ENCODE measurements around the gene NR1H2. TPM values are rescaled to one million over a fixed set of nuclear protein-coding genes. Genes with fewer than 3 reads are reported as not detected.
A peak's percentile ranks its signal among the peaks of the same experiment; 100 is the strongest.

Gene NR1H2
- total RNA-seq, 1 donor, result 113 TPM

GRCh38 chr19:50379602-50380001 lies 3.3 kb downstream of the NR1H2 start:
- H3K27me3 ChIP-seq (ENCODE audit: insufficient read depth, low read length), result no peaks in the 10 kb centered on the region
- no peak overlapping the region for H3K4me2 ChIP-seq (ENCODE audit: insufficient read depth, low read length)
- H3K4me3 ChIP-seq (ENCODE audit: insufficient read depth, low read length), result no peak overlapping the region
- no peak overlapping the region for H3K27ac ChIP-seq (ENCODE audit: low read depth, low read length)
- DNase-seq (ENCODE audit: insufficient read length, low spot score, missing footprints), result no peak
- no peak for TF ChIP-seq CTCF (IDR thresholded peaks at IDR 0.05; ENCODE audit: extremely low read depth, low read depth, low read length)
- H2AFZ ChIP-seq (ENCODE audit: low read length), result no peak overlapping the region
- H4K20me1 ChIP-seq (ENCODE audit: insufficient read depth, low read length), result peaks cover 18% of the 10 kb centered on the region
- peaks cover 50% of the 10 kb centered on the region for H3K36me3 ChIP-seq (ENCODE audit: insufficient read depth, low read length)
- peaks cover 5% of the 10 kb centered on the region for H3K79me2 ChIP-seq (ENCODE audit: insufficient read depth, low read length)
- H3K9me3 ChIP-seq (ENCODE audit: low read depth, low read length), result no peaks in the 10 kb centered on the region
- peaks cover 8% of the 10 kb centered on the region for H3K4me1 ChIP-seq (ENCODE audit: insufficient read depth, low read length)

GRCh38 chr19:50380137-50380536 lies 3.9 kb downstream of the NR1H2 start:
- Histone ChIP-seq H3K4me1 (ENCODE audit: insufficient read depth, low read length) (peaks cover 14% of the 10 kb centered on the region), H2AFZ (ENCODE audit: low read length) (no peak overlapping the region), H3K79me2 (ENCODE audit: insufficient read depth, low read length) (peaks cover 7% of the 10 kb centered on the region), H3K36me3 (ENCODE audit: insufficient read depth, low read length) (peaks cover 50% of the 10 kb centered on the region), H3K4me2 (ENCODE audit: insufficient read depth, low read length) (no peak overlapping the region), H3K27ac (ENCODE audit: low read depth, low read length) (no peak overlapping the region), H3K27me3 (ENCODE audit: insufficient read depth, low read length) (no peaks in the 10 kb centered on the region), H4K20me1 (ENCODE audit: insufficient read depth, low read length) (peaks cover 18% of the 10 kb centered on the region), H3K4me3 (ENCODE audit: insufficient read depth, low read length) (no peak overlapping the region), H3K9me3 (ENCODE audit: low read depth, low read length) (no peaks in the 10 kb centered on the region)
- no peak for TF ChIP-seq CTCF (IDR thresholded peaks at IDR 0.05; ENCODE audit: extremely low read depth, low read depth, low read length)
- no peak for DNase-seq (ENCODE audit: insufficient read length, low spot score, missing footprints)

GRCh38 chr19:50380751-50381151 lies 4.5 kb downstream of the NR1H2 start:
- Histone ChIP-seq H2AFZ (ENCODE audit: low read length) (no peak overlapping the region), H4K20me1 (ENCODE audit: insufficient read depth, low read length) (peaks cover 18% of the 10 kb centered on the region), H3K4me2 (ENCODE audit: insufficient read depth, low read length) (no peak overlapping the region), H3K36me3 (ENCODE audit: insufficient read depth, low read length) (peaks cover 50% of the 10 kb centered on the region), H3K4me3 (ENCODE audit: insufficient read depth, low read length) (no peak overlapping the region), H3K27ac (ENCODE audit: low read depth, low read length) (no peak overlapping the region), H3K27me3 (ENCODE audit: insufficient read depth, low read length) (no peaks in the 10 kb centered on the region), H3K9me3 (ENCODE audit: low read depth, low read length) (no peaks in the 10 kb centered on the region), H3K4me1 (ENCODE audit: insufficient read depth, low read length) (peaks cover 16% of the 10 kb centered on the region), H3K79me2 (ENCODE audit: insufficient read depth, low read length) (peaks cover 11% of the 10 kb centered on the region)
- DNase-seq (ENCODE audit: insufficient read length, low spot score, missing footprints), result no peak
- TF ChIP-seq CTCF (IDR thresholded peaks at IDR 0.05; ENCODE audit: extremely low read depth, low read depth, low read length), result no peak

GRCh38 chr19:50381881-50382729 lies 5.8 kb downstream of the NR1H2 start:
- Histone ChIP-seq H4K20me1 (ENCODE audit: insufficient read depth, low read length) (peaks cover 15% of the 10 kb centered on the region), H3K36me3 (ENCODE audit: insufficient read depth, low read length) (peaks cover 50% of the 10 kb centered on the region), H3K79me2 (ENCODE audit: insufficient read depth, low read length) (peaks cover 18% of the 10 kb centered on the region), H3K4me2 (ENCODE audit: insufficient read depth, low read length) (no peak overlapping the region), H3K27ac (ENCODE audit: low read depth, low read length) (no peak overlapping the region), H2AFZ (ENCODE audit: low read length) (no peak overlapping the region), H3K9me3 (ENCODE audit: low read depth, low read length) (no peaks in the 10 kb centered on the region), H3K4me3 (ENCODE audit: insufficient read depth, low read length) (no peak overlapping the region), H3K4me1 (ENCODE audit: insufficient read depth, low read length) (peaks cover 13% of the 10 kb centered on the region), H3K27me3 (ENCODE audit: insufficient read depth, low read length) (no peaks in the 10 kb centered on the region)
- peak; percentile 64 for DNase-seq (ENCODE audit: insufficient read length, low spot score, missing footprints)
- no peak for TF ChIP-seq CTCF (IDR thresholded peaks at IDR 0.05; ENCODE audit: extremely low read depth, low read depth, low read length)
